GM12891 (cell line): ENCODE measurements around the gene PEX5L.

ENCODE experiments used
- PAX5 ChIP-seq: IDR thresholded peaks from 2 replicates; pipeline ENCODE4 v1.6.1; 2011; ENCODE audit warnings: low read length, moderate library complexity, mild to moderate bottlenecking; ENCODE audit not compliant: insufficient read depth, severe bottlenecking
- POLR2A ChIP-seq: IDR thresholded peaks from 2 replicates; pipeline ENCODE4 v1.6.1; 2011; ENCODE audit warnings: low read depth, low read length, control low read depth
- POLR2AphosphoS5 ChIP-seq: IDR thresholded peaks from 2 replicates; pipeline ENCODE4 v1.6.1; 2011; ENCODE audit warnings: low read depth, low read length, control low read depth
- SPI1 ChIP-seq: IDR thresholded peaks from 2 replicates; pipeline ENCODE4 v1.6.1; 2011; ENCODE audit warnings: low read depth, low read length, control low read depth
- TAF1 ChIP-seq: IDR thresholded peaks from 2 replicates; pipeline ENCODE4 v1.6.1; 2011; ENCODE audit warnings: low read depth, low read length, control low read depth

DNA sequence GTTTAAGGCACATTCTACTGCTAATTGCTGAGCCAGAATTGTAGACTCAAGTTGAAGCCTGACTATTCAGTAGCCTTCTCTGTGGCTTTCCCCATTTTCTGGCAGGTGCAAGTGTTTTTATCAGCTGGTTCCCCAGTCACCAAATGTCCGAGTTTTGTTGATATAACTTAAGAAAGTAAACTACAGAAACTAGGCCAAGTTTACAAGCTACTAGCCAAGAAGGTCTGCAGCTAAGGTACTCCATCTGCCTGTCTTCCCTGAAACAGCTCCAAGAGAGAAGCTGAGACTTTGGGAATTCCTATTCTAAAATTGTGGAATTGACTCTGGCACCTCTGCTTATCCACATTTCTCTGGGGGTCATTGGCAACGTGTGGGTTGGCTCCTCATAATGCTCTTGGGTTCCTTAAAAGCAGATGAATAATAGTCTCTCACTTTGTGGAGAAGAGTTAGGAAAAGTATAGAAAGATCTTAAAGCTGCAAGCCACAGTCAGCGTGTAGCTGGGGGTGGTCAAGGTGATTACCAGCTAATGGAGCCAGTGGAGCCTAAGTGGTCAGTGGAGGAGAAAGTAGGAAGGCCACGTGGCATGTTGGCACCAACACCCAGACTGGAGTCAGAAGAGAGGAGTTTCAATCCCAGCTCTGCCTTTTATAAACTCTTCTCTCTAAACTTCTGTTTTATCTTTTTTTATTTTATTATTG lies 128.8 kb downstream of the PEX5L start:
- TF ChIP-seq POLR2AphosphoS5 (no peak), POLR2A (no peak), TAF1 (no peak), SPI1 (no peak), PAX5 (no peak)
